GM12878 (cell line): ENCODE results near the gene FBXO3. TPM values are rescaled to one million over a fixed set of nuclear protein-coding genes. Genes with fewer than 3 reads are reported as not detected.

Experiments
- ATAC-seq: fragments of 200-7000 bp; cut with Tn5 transposase; 3 replicates; pipeline ENCODE4 v1.9.1; 2020; ENCODE audit warnings: mild to moderate bottlenecking, moderate library complexity
- BruUV-seq: library from RNA; stranded (reverse); fragments of 400-500 nt; replicated peaks from 2 replicates; lab custom pipeline; 2021; lab: Mats Ljungman, UMichigan
- CTCF ChIA-PET: fragments of 300-600 bp; sonication (Branson Sonifier 250); formaldehyde crosslinking; extraction: SDS; loops from one replicate; lab custom pipeline; 2021; ENCODE audit warnings: inconsistent platforms; lab: Yijun Ruan, JAX
- POLR2A ChIA-PET: fragments of 350-600 bp; formaldehyde crosslinking; extraction: SDS; loops from one replicate; lab custom pipeline; 2021; ENCODE audit warnings: inconsistent platforms; lab: Charles Lee
- RAD21 ChIA-PET: fragments of 300-600 bp; sonication (Branson Sonifier 250); formaldehyde crosslinking; loops from one replicate; lab custom pipeline; 2023; ENCODE audit warnings: antibody characterized with exemption; ENCODE audit not compliant: unreplicated experiment; lab: Charles Lee
- SMC1A ChIA-PET: fragments of 300-600 bp; sonication (Branson Sonifier 250); formaldehyde crosslinking; loops from one replicate; lab custom pipeline; 2023; ENCODE audit not compliant: unreplicated experiment, uncharacterized antibody; lab: Charles Lee
- DNase-seq: peaks from one replicate; pipeline ENCODE4 v3.0.0-alpha.2; 2011; ENCODE audit warnings: low read depth, low spot score
- FAIRE-seq: peaks from 3 replicates; lab custom pipeline; 2011; peaks lifted over from hg19 to GRCh38; lab: Jason Lieb, UNC
- H2AFZ ChIP-seq: 2 replicates; pipeline ENCODE4 v1.6.0; 2011; ENCODE audit warnings: low read depth, low read length, control low read depth; ENCODE audit not compliant: control insufficient read depth
- H3K27ac ChIP-seq: 2 replicates; pipeline ENCODE4 v1.5.1; 2011; ENCODE audit warnings: control low read depth; ENCODE audit not compliant: control insufficient read depth, insufficient read depth
- H3K27me3 ChIP-seq, 2 experiments: replicated peaks in 1 of 2; 2 replicates each; pipeline versions ENCODE4 v1.6.0 to v1.6.1; 2011; ENCODE audit warnings: low read length in 1 of 2; ENCODE audit not compliant: control insufficient read depth in 2 of 2, insufficient read depth in 2 of 2
- H3K36me3 ChIP-seq, 2 experiments: 2 replicates each; pipeline ENCODE4 v1.5.1; 2011; ENCODE audit warnings: low read length in 1 of 2; ENCODE audit not compliant: control insufficient read depth in 2 of 2, insufficient read depth in 2 of 2
- H3K4me1 ChIP-seq: 2 replicates; pipeline ENCODE4 v1.6.1; 2011; ENCODE audit warnings: mild to moderate bottlenecking, low read length, moderate library complexity, mixed read lengths; ENCODE audit not compliant: control insufficient read depth, insufficient read depth
- H3K4me2 ChIP-seq: 2 replicates; pipeline ENCODE4 v1.6.0; 2011; ENCODE audit warnings: control low read depth; ENCODE audit not compliant: control insufficient read depth, insufficient read depth
- H3K4me3 ChIP-seq: fragments of 200-600 bp; sonication (generic); 2 replicates; pipeline ENCODE4 v1.5.1; 2016
- H3K79me2 ChIP-seq: 2 replicates; pipeline ENCODE4 v1.6.0; 2011; ENCODE audit warnings: low read length; ENCODE audit not compliant: control insufficient read depth, insufficient read depth
- H3K9ac ChIP-seq: 2 replicates; pipeline ENCODE4 v1.8.0; 2011; ENCODE audit warnings: low read length, control low read depth, mixed read lengths; ENCODE audit not compliant: control insufficient read depth, insufficient read depth
- H3K9me3 ChIP-seq: replicated peaks from 3 replicates; pipeline ENCODE4 v1.5.1; 2011; ENCODE audit warnings: mild to moderate bottlenecking, low read length; ENCODE audit not compliant: control insufficient read depth, insufficient read depth
- H4K20me1 ChIP-seq: 2 replicates; pipeline ENCODE4 v1.6.0; 2011; ENCODE audit not compliant: control insufficient read depth, insufficient read depth
- E2F8 ChIP-seq: fragments of 450-650 bp; IDR thresholded peaks from 2 replicates; pipeline ENCODE4 v1.6.1; 2018; ENCODE audit warnings: mild to moderate bottlenecking, low read depth, moderate library complexity; ENCODE audit not compliant: partially characterized antibody
- IRF3 ChIP-seq: fragments of 450-650 bp; IDR thresholded peaks from 2 replicates; pipeline ENCODE4 v1.6.1; 2014; ENCODE audit warnings: mild to moderate bottlenecking
- MYC ChIP-seq: IDR thresholded peaks from 2 replicates; pipeline ENCODE4 v1.6.1; 2011; ENCODE audit warnings: mild to moderate bottlenecking, low read length, moderate library complexity, inconsistent platforms; ENCODE audit not compliant: insufficient read depth, insufficient replicate concordance, insufficient read length, severe bottlenecking
- POLR2AphosphoS2 ChIP-seq: IDR thresholded peaks from 2 replicates; pipeline ENCODE4 v1.6.1; 2011; ENCODE audit warnings: low read depth, mild to moderate bottlenecking, low read length, improper control_type of control experiment, moderate library complexity
- SIN3A ChIP-seq: IDR thresholded peaks from 2 replicates; pipeline ENCODE4 v1.6.1; 2012; ENCODE audit warnings: low read depth, low read length, improper control_type of control experiment
- TAF1 ChIP-seq: IDR thresholded peaks from 2 replicates; pipeline ENCODE4 v1.6.1; 2011; ENCODE audit warnings: mild to moderate bottlenecking, low read depth, low read length, borderline replicate concordance
- WGBS: methylation state at CpG from one replicate; pipeline ENCODE4 v1.1.6; 2016; ENCODE audit warnings: low lambda C conversion rate; ENCODE audit not compliant: insufficient replicate concordance, insufficient coverage; ENCODE audit errors: missing lambda C conversion rate; 5-methylcytosine and 5-hydroxymethylcytosine counted together
- in situ Hi-C: fragments of 300-500 bp; cut with MboI; formaldehyde crosslinking; loops from 9 replicates; pipeline ENCODE4 v1.14.3; 2018; ENCODE audit warnings: mixed read lengths
- intact Hi-C: fragments of 100-400 bp; cut with micrococcal nuclease; formaldehyde crosslinking; loops from one replicate; pipeline ENCODE4 v1.14.2; 2022; ENCODE audit not compliant: unreplicated experiment
- polyA plus RNA-seq, 11 experiments: library from polyadenylated mRNA; depleted of rRNA in 4 of 11; unstranded in 6 of 11; stranded (reverse) in 5 of 11; fragments of >200 nt; fragmentation: Nextera tagmentation in 4 of 11; fragmentation: Illumina TruSeq in 1 of 11; extraction: Ambion mirVana in 4 of 11; extraction: Trizol in 1 of 11; gene quantifications; 1 replicate in 1 of 11; 2 replicates in 10 of 11; pipeline versions ENCODE4 v1.2.1 to v1.2.3, GENCODE V29; 2011 to 2016; ENCODE audit warnings: inconsistent platforms in 2 of 11, missing spikeins in 2 of 11, low read depth in 1 of 11
- total RNA-seq, 4 experiments: library from RNA; depleted of rRNA in 3 of 4; stranded (reverse); fragments of >200 nt in 3 of 4; fragmentation: Illumina TruSeq in 1 of 4; extraction: Trizol in 1 of 4; gene quantifications; 2 replicates each; pipeline versions ENCODE4 v1.2.1 to v1.2.3, GENCODE V29; 2013 to 2021
- TF ChIP-seq, protein P1 (sequence below): fragments of 450-650 bp; conservative IDR thresholded peaks from 2 replicates; pipeline ENCODE4 v1.6.1; 2017; ENCODE audit warnings: mild to moderate bottlenecking, moderate library complexity

The FBXO3 gene
- total and polyA plus RNA-seq, 10 of the 15 experiments (the other 5 are each of a cell fraction or from before 2014, with no cell fraction given), result 8.9 to 33.4 (median 13.8) TPM

- RAD21 ChIA-PET, result interaction anchor here (3.5 to 8.6 kb wide), 2 partner anchors 23 to 28 kb away, joined by 16 to 158 read pairs; partner anchors contain the start of gene CD59
Observed at GRCh38 chr11:33713856-33714398, 60.4 kb downstream of the FBXO3 start.

More at GRCh38 chr11:33713856-33714398, 60.4 kb downstream of the FBXO3 start:
- Histone ChIP-seq H3K9me3 (no peaks in the 10 kb centered on the region), H3K27me3 (no peaks in the 10 kb centered on the region), H3K4me2 (no peak overlapping the region), H3K4me1 (no peaks in the 10 kb centered on the region), H4K20me1 (peaks cover 2% of the 10 kb centered on the region; the same call in 1 of the 2 replicates), H3K9ac (no peak overlapping the region), H3K36me3 (peaks cover 8 to 50% of the 10 kb centered on the region in 2 experiments), H3K4me3 (no peak overlapping the region), H3K79me2 (no peaks in the 10 kb centered on the region), H3K27ac (no peak overlapping the region), H2AFZ (no peak overlapping the region)
- SMC1A ChIA-PET, result interaction anchor here (0.7 to 10.8 kb wide), 4 partner anchors 13 to 167 kb away, joined by 3 to 153 read pairs (median 3); no protein-coding TSS in a partner anchor
- DNase-seq (no peak), ATAC-seq (no peak), FAIRE-seq (no peak)
- WGBS, result 91% methylated on average over 4 of the region's 4 CpGs
- CTCF ChIA-PET, result interaction anchor here (0.7 to 9.4 kb wide), 6 partner anchors 9 to 116 kb away, joined by 3 to 276 read pairs (median 12); partner anchors contain the start of genes C11orf91 and CD59
- no peak for TF ChIP-seq E2F8
- no peak for TF ChIP-seq IRF3
- no peak for TF ChIP-seq SIN3A
- no peak for TF ChIP-seq MYC
- TF ChIP-seq POLR2AphosphoS2, result no peak
- TF ChIP-seq, protein P1, sequence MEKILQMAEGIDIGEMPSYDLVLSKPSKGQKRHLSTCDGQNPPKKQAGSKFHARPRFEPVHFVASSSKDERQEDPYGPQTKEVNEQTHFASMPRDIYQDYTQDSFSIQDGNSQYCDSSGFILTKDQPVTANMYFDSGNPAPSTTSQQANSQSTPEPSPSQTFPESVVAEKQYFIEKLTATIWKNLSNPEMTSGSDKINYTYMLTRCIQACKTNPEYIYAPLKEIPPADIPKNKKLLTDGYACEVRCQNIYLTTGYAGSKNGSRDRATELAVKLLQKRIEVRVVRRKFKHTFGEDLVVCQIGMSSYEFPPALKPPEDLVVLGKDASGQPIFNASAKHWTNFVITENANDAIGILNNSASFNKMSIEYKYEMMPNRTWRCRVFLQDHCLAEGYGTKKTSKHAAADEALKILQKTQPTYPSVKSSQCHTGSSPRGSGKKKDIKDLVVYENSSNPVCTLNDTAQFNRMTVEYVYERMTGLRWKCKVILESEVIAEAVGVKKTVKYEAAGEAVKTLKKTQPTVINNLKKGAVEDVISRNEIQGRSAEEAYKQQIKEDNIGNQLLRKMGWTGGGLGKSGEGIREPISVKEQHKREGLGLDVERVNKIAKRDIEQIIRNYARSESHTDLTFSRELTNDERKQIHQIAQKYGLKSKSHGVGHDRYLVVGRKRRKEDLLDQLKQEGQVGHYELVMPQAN, result no peak
- TF ChIP-seq TAF1, result no peak
- no TSS peak for BruUV-seq
- POLR2A ChIA-PET, result no interaction called here
- intact Hi-C loops (no loop called here), in situ Hi-C loops (no loop called here)
